GM12891 (cell line): ENCODE data around the gene FOXN4.

Source experiments
- DNase-seq: peaks from one replicate; pipeline ENCODE4 v3.0.0; 2011; ENCODE audit warnings: low spot score; ENCODE audit not compliant: insufficient read length
- FAIRE-seq: peaks from 2 replicates; lab custom pipeline; 2011; peaks lifted over from hg19 to GRCh38; lab: Jason Lieb, UNC
- PAX5 ChIP-seq: IDR thresholded peaks from 2 replicates; pipeline ENCODE4 v1.6.1; 2011; ENCODE audit warnings: low read length, moderate library complexity, mild to moderate bottlenecking; ENCODE audit not compliant: insufficient read depth, severe bottlenecking
- POLR2A ChIP-seq: IDR thresholded peaks from 2 replicates; pipeline ENCODE4 v1.6.1; 2011; ENCODE audit warnings: low read depth, low read length, control low read depth
- POLR2AphosphoS5 ChIP-seq: IDR thresholded peaks from 2 replicates; pipeline ENCODE4 v1.6.1; 2011; ENCODE audit warnings: low read depth, low read length, control low read depth
- POU2F2 ChIP-seq: IDR thresholded peaks from 2 replicates; pipeline ENCODE4 v1.6.1; 2011; ENCODE audit warnings: low read depth, mild to moderate bottlenecking, control low read depth, low read length, moderate library complexity
- SPI1 ChIP-seq: IDR thresholded peaks from 2 replicates; pipeline ENCODE4 v1.6.1; 2011; ENCODE audit warnings: low read depth, low read length, control low read depth
- TAF1 ChIP-seq: IDR thresholded peaks from 2 replicates; pipeline ENCODE4 v1.6.1; 2011; ENCODE audit warnings: low read depth, low read length, control low read depth

FOXN4 gene

GRCh38 chr12:109276160-109276559, 32.9 kb downstream of the FOXN4 start:
- TF ChIP-seq PAX5 = no peak
- no peak for TF ChIP-seq SPI1
- no peak for TF ChIP-seq TAF1
- TF ChIP-seq POLR2A = no peak
- no peak for TF ChIP-seq POLR2AphosphoS5
- no peak for TF ChIP-seq POU2F2
- FAIRE-seq = no peak
- DNase-seq = no peak

DNA sequence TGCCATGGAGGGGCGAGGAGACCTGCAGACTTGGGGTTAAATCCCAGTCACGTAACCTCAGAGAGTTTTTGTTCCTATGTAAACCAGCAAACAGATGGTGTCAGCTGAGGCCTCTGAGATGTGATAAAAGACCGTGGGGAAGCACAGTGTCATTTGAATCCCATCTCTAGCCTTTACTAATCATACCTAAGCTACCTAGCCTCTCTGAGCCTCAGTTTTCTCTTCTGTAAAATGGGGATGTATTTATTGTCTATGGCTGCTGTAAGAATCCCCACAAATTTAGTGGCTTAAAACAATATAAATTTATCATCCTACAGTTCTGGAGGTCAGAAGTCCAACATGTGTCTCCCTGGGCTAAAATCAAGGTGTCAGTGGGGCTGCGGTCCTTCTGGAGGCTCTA, 33.9 kb downstream of the FOXN4 start:
- FAIRE-seq (no peak), DNase-seq (no peak)
- no peak for TF ChIP-seq PAX5

DNA sequence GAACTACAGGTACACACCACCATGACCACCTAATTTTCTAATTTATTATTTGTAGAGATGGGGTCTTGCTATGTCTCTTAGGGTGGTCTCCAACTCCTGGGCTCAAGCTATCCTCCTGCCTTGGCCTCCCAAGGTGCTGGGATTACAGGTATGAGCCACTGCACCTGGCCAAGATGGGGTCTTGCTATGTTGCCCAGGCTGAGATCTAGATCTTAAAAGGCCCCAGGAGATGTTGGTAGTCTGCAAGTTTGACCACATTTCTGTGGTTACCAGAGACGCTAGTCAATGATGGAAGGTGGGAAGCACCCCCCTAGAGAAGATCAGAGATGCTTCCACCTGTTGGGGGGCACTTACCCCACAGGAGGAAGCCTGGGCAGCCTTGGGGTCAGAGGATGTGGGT, 34.7 kb downstream of the FOXN4 start:
- no peak for TF ChIP-seq POU2F2
- TF ChIP-seq SPI1 = no peak
- no peak for TF ChIP-seq TAF1
- TF ChIP-seq POLR2A = no peak
- TF ChIP-seq POLR2AphosphoS5 = no peak
- TF ChIP-seq PAX5 = no peak
- FAIRE-seq (no peak), DNase-seq (no peak)

DNA sequence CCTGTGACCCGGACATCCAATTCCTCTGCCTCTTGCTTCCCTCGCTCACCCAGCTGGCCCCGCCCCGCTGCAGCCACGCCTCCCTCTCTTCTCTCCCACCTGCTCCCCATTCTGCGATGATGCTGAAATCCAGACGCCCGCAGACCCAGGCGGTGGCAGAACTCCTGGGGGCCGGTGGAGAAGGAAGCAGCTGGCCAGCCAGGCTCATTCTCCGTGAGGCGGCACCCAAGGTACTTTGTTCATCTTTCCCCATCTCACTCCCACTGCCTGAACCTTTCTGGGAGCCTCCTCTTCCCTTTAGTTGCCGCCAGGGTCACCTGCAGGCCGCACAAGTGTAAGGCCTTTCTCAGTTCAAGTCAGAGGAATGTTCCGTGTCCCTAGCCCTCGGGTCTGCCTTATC, 35.7 kb downstream of the FOXN4 start:
- no peak for DNase-seq
- TF ChIP-seq POU2F2 = no peak
- TF ChIP-seq TAF1 = no peak
- no peak for TF ChIP-seq POLR2AphosphoS5
- TF ChIP-seq POLR2A = no peak
- no peak for TF ChIP-seq PAX5
- TF ChIP-seq SPI1 = no peak
- no peak for FAIRE-seq

DNA sequence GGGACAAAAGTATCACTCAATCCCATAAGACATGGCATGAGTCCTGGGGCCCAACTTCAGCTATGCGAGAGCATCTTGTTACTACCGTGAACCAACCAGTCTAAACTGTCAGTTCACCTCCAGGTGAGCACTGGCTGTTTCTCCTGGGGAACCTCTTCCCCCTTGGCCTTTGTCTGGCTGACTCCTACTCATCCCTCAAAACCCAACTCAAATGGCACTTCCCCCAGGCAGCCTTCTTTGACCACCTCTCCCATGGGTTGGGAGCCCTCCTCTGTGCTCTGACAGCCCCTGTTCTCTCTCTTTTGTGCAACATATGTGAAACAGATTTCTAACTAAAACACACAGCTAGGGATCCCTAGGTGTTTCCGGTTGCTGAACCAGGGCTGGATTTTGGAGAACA, 37.7 kb downstream of the FOXN4 start:
- FAIRE-seq (no peak), DNase-seq (no peak)
- TF ChIP-seq TAF1 = no peak
- TF ChIP-seq POLR2AphosphoS5 = no peak
- TF ChIP-seq POU2F2 = no peak
- TF ChIP-seq PAX5 = no peak
- no peak for TF ChIP-seq SPI1
- TF ChIP-seq POLR2A = no peak

- FAIRE-seq (no peak), DNase-seq (no peak)
- TF ChIP-seq PAX5 (no peak), TAF1 (no peak), POLR2AphosphoS5 (no peak), POLR2A (no peak), SPI1 (no peak), POU2F2 (no peak)
Measured at GRCh38 chr12:109270494-109270893, 38.6 kb downstream of the FOXN4 start.

GRCh38 chr12:109269428-109269827, 39.7 kb downstream of the FOXN4 start:
- DNase-seq (no peak), FAIRE-seq (no peak)
- TF ChIP-seq TAF1 (no peak), SPI1 (no peak), POLR2A (no peak), POLR2AphosphoS5 (no peak)

DNA sequence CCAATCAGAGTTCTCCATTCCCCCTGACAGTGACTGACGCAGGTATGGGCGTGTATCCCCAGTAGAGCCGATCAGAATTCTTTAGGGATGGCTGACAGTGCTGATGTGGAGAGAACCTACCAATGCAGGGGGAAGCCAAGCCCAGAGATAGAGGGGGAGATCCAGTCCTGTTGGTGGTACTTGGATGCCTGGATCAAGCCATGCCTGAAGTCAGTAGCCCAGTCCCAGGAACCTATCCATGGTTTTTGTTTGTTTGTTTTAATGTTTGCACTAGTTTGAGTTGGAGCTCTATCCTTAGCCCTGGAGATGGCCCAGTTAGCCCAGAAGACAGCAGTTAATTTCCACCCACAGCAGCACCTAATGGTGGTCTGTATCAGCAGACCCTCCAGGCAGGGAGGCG, 40.2 kb downstream of the FOXN4 start:
- FAIRE-seq (no peak), DNase-seq (no peak)
- TF ChIP-seq POU2F2 = no peak
- no peak for TF ChIP-seq POLR2AphosphoS5
- TF ChIP-seq PAX5 = no peak
- no peak for TF ChIP-seq POLR2A
- TF ChIP-seq TAF1 = no peak
- no peak for TF ChIP-seq SPI1

- DNase-seq (no peak), FAIRE-seq (no peak)
- TF ChIP-seq PAX5 (no peak), POLR2A (no peak), TAF1 (no peak), POU2F2 (no peak), POLR2AphosphoS5 (no peak), SPI1 (no peak)
Measured at GRCh38 chr12:109267361-109267760, 41.7 kb downstream of the FOXN4 start.

DNA sequence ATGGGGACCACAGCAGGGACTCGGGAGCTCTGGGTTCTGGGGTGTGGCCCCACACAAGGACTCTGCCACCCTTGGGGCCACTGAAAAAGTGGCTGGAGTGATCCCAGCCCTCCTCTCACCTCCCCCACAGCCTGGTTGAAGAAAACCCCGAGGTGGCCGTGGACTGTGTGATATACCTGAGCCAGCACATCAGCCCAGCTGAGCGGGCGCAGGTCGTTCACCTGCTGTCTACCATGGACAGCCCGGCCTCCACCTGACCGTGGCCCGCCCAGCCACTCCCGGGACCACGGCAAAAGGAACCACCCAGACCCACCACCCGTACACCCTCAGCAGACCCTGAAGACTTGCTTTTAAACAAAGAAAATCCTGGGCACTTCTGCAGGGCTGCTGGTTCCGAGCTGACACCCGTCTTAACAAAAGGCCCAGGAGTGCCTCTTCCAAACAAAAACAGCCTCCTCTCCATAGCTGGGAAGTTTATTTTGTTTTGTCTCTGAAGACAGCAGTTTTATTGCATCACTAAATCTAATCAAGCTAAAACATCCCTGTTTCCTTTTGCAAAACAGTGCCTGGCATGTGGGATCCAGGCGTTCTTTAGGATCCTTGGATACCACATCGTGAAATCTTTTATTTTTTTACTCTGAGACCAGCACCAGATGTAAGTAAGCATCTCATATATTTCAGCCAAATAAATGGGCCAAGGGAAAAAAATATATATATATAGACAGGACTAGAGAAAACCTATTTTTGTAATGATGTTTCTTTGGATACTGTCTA, 42.8 kb downstream of the FOXN4 start:
- TF ChIP-seq POLR2AphosphoS5 (no peak), TAF1 (no peak), PAX5 (no peak), SPI1 (no peak), POU2F2 (no peak), POLR2A (no peak)
- FAIRE-seq = no peak
- no peak for DNase-seq
